Retina (tissue), 1 donor: ENCODE measurements around the gene CFAP100.
A peak's percentile ranks its signal among the peaks of the same experiment; 100 is the strongest.

Source experiments
- DNase-seq: peaks from one replicate; pipeline ENCODE4 v3.0.0-alpha.2; 2016

The CFAP100 gene

DNA sequence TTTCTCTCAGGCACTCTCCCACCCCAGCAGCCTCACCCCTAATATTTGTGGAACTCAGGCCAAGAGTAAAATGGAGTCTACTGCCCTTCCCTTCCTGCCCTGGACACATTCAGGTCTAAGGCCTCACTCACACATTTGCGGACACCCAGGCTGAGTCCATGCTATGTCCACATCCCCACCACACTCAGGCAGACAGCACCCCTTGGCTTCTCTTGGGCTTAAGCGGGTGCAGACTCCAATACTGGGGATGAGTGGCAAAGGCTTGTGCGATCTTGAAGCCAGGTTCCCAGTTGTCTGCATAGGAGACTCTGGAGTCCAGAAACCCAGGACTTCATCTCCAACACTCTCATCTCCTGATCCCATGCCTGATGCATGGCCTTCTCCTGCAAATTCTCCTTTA is 17.5 kb upstream of the CFAP100 start:
- no peak for DNase-seq

DNA sequence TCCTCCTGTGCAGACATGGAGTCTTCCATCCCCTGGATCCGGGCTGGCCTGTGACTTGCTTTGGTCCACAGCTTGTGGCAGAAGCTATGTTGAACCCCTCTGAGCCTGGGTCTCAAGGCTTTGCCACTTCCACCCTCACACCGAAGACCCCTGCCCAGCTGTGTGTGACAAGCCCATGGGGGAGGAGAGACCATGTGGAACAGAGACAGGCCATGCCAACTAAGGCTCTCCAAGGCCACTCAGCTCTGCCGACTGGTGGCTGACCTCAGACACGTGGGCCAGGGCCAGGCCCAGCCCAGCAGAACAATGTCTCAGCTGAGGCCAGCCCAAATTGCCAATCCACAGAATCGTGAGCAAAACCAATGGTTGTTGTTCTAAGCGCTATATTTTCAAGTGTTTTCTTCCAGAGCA is 16.4 kb upstream of the CFAP100 start:
- DNase-seq = no peak

DNA sequence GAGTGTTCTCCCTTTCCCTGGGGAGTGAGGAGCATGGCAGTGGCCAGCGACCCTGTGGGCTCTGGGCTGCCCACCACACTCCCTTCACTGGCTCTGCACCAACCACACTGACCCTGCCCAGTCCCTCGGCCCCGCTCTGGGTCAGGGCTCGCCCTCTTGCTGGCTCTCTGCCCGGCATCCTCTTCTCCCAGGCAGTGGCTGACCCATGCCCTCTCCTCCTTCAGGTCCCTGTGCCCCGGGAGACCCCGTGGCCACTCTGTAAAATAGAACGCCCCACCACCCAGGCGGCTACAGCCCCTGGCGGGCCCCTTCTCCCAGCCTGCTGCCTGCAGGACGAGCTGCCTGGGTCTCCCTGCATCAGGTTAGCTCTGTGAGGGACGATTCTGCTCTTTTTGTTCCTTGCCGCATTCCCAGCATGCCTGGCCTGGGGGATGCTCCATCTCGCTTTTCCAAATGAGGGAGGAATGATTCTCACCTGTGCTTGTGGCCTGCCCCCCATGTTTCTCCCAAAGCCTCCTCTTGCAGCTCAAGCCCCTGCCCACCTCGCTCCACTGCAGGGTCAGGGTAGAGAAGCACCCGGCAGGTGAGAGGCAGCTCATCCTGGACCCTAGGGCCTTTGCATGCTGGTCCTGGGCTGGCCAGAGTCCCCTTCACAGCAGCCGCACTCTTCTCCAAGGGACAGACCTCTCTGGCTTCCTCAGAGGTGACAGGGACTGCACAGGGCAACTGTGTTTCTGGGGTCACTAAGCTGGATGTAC is 14.5 kb upstream of the CFAP100 start:
- DNase-seq = no peak

GRCh38 chr3:126381966-126382365 is 12.7 kb upstream of the CFAP100 start:
- DNase-seq = no peak

DNA sequence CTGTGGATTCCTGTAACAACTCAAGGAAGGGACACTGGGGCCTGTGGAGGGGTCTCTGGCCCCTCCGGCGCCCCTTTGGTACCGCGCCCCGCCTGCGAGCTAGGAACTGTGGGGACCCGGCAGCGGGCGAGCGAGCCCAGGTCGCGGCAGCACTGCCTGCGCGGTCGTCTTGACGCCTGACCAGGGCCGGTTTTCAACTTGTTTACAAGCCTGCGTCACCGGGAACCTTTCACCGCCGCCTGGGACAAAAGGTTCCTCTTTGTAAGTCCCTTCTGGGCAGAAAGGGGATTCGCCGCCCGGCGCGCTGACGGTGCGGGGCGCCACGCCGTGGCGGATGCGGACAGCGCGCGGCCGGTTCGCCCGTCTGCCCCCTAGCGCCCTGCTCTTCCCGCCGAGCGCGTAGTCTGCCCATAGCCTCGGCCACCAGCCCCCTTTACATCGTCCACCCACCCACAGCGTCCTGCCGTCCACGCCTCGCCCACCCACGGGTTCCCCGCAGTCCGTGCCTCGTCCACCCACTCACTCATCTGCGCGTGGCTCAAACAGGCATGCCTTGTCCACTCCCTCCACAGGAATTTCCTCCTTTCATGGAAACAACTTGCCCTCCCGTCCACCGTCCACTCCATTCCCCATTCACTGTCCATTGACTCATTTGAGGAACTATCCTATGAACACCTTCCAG is 5.5 kb upstream of the CFAP100 start:
- peak; percentile 95 for DNase-seq

GRCh38 chr3:126389794-126390146 is 4.9 kb upstream of the CFAP100 start:
- no peak for DNase-seq

- DNase-seq = no peak
These were observed 4.5 kb upstream of the CFAP100 start for GRCh38 chr3:126390201-126390600.

GRCh38 chr3:126390751-126391150 is 4.0 kb upstream of the CFAP100 start:
- no peak for DNase-seq

DNA sequence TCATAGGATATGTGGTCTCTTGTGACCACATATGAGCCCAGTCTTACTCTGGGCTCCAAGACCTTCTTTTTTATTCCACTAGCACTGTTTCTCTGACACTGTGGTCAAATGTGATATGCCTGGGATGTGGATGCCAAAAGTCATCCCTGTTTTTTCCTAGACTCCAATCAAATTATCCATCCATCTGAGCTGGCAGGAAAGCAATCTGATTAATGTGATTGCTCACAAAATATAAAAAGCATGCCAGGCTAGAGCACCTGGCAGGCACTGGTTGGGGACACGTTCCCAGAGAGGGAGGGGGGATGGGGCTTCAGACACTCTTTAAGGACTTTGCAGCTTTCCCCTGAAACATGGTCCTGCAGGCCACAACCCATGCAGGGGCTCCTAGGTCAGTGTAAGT is 3.1 kb upstream of the CFAP100 start:
- DNase-seq = no peak

- no peak for DNase-seq
These were observed 2.5 kb upstream of the CFAP100 start for GRCh38 chr3:126392246-126392645.

- DNase-seq = no peak
These were observed 1.1 kb upstream of the CFAP100 start for GRCh38 chr3:126393563-126393962.

DNA sequence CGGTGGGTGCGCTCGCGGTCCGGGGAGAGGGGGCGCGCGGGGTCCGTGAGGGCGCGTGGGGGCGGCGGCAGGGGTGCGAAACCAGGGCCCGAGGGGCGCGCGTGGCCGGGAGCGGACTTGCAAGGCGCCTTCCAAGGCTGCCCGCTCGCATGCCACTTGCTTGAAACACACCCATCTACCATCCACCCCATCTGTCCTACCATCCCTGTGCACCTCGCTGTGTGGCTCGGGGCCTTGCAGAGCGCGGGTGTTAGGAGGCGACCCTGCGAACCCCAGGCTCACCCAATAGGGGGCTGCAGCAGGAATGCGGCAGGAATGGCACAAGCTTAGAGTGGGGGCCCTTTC is 240 bp downstream of the CFAP100 start:
- DNase-seq = no peak

GRCh38 chr3:126395846-126396513 is 1.3 kb downstream of the CFAP100 start:
- no peak for DNase-seq

GRCh38 chr3:126396536-126396935 is 1.8 kb downstream of the CFAP100 start:
- DNase-seq = no peak

GRCh38 chr3:126397610-126398422 is 3.1 kb downstream of the CFAP100 start:
- no peak for DNase-seq

DNA sequence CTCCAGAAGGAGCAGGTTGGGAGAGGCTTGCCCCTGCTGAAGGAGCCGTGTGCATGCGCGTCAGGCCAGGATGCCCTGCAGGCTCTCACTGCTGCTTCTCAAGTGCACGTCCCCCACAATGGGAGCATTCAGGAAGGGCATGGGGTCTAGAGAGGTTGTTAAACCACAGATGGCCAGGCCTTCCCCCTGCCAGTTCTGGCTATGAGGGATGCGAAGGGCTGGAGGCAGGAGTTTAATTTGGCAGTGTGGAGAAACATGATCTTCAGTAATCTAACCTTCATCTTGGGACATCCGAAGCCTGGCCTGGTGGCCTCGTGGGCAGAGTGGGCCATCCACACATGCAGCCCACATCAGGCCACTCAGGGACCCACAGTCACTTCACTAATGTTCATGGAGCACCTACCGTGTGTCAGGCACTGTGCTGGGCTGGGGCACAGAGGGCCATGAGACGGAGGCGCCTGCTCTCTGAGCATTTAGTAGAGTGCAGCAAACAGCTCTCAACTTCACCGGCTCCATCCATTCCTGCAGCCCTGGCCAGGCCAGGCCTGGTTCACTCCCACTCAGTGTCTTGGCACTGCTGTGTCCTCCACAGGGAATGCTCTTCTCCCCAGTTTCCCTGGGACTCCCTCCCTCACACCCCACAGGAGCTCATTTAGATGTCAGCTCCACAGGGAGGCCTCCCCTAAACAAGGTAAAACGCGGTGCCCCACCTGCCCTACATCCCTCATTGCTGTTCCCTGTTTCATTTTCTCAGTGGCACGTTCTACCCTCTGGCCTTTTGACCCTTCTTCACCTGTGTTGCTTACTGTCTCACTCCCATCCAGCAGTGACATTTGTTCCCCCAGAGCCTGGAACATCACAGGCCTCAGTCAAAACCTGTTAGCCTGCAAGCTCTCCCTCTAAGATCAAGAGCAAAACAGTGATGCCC is 4.0 kb downstream of the CFAP100 start:
- no peak for DNase-seq

GRCh38 chr3:126399351-126399735 is 4.6 kb downstream of the CFAP100 start:
- DNase-seq = no peak

GRCh38 chr3:126399756-126400155 is 5.0 kb downstream of the CFAP100 start:
- DNase-seq = no peak

GRCh38 chr3:126401611-126402160 is 7.0 kb downstream of the CFAP100 start:
- no peak for DNase-seq

DNA sequence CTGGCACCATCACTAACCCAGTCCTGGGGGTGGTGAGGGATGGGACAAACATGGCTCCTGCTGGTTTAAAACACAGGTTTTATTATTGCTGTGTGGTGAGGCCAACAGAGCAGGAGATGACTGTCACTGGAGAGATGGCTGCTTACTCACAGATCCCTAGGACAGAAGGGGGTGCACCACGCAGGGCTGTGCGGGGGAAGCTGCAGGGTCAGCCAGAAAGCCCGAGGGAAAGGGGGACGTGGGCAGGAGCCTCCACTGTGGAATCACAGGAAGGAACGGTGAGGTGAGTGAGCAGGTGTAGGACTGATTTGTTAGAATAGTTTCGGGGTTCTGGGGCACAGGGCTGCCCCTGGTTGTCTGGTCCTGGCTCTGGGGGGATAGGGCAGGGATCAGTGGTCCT is 7.5 kb downstream of the CFAP100 start:
- no peak for DNase-seq

DNA sequence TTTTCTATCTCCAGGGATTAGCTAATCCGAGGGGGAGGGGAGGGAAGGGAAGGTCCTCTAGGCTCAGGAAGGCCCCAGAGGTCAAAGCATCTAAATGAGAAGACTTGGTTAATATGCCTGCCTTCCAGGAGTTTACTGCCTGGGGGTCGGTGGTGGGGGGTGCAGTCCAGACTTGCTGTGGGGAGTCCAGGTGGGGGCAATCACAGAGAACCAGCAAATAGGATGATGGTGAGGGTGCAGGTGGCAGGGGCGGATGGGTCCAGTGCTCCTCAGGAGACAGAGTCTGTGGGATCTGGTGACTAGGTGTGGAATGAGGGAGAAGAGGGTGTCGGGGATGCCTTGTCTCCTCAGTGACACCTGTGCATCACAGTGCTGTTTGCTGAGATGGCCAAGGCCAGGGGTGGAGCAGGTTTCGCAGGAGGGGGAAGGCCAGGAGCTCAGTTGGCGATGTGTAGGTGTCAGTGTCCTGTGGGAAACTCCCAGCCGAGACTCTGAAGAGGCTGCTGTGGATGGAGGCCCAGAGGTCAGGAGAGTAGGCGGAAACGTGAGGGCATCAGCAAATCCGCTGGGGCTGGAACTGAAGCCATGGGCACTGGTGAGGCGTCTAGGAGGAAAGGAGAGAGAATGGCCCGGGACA is 8.1 kb downstream of the CFAP100 start:
- no peak for DNase-seq
